HFFc6 (cell line): ENCODE data around the gene CD44. TPM values are rescaled to one million over a fixed set of nuclear protein-coding genes. Genes with fewer than 3 reads are reported as not detected.
A peak's percentile ranks its signal among the peaks of the same experiment; 100 is the strongest.

Experiments used
- DNase-seq: peaks from one replicate; pipeline ENCODE4 v3.0.0-alpha.2; 2018
- H3K27ac Mint-ChIP-seq: 2 replicates; pipeline ENCODE4 v1.8.0; 2020; ENCODE audit warnings: mild to moderate bottlenecking, mixed read lengths
- H3K27me3 Mint-ChIP-seq: 2 replicates; pipeline ENCODE4 v1.8.0; 2021; ENCODE audit warnings: mild to moderate bottlenecking, moderate library complexity, mixed read lengths; ENCODE audit not compliant: insufficient read depth
- H3K36me3 Mint-ChIP-seq: 2 replicates; pipeline ENCODE4 v1.8.0; 2021; ENCODE audit warnings: low read depth, mixed read lengths
- H3K4me1 Mint-ChIP-seq: 2 replicates; pipeline ENCODE4 v1.8.0; 2020; ENCODE audit warnings: low read depth, mixed read lengths
- H3K4me3 Mint-ChIP-seq: 2 replicates; pipeline ENCODE4 v1.8.0; 2020; ENCODE audit warnings: mild to moderate bottlenecking, moderate library complexity, mixed read lengths
- H3K9me3 Mint-ChIP-seq: 2 replicates; pipeline ENCODE4 v1.8.0; 2020; ENCODE audit warnings: mild to moderate bottlenecking, mixed read lengths
- CTCF ChIP-seq: fragments of 200-600 bp; sonication (generic); IDR thresholded peaks from 2 replicates; pipeline ENCODE4 v1.5.0; 2021; ENCODE audit warnings: antibody characterized with exemption, mild to moderate bottlenecking
- total RNA-seq, 6 experiments: library from RNA; stranded (reverse); fragmentation: NEBNext Ultra II Directional; extraction: Animal tissue kit (Norgen Biotek cat#: 25700); gene quantifications; 2 replicates in 1 of 6; 3 replicates in 5 of 6; pipeline ENCODE4 v1.2.3, GENCODE V29; 2021

CD44 gene
- total RNA-seq, 6 experiments from 2014 or later: 1,912 to 2,221 (median 2,175) TPM

DNA sequence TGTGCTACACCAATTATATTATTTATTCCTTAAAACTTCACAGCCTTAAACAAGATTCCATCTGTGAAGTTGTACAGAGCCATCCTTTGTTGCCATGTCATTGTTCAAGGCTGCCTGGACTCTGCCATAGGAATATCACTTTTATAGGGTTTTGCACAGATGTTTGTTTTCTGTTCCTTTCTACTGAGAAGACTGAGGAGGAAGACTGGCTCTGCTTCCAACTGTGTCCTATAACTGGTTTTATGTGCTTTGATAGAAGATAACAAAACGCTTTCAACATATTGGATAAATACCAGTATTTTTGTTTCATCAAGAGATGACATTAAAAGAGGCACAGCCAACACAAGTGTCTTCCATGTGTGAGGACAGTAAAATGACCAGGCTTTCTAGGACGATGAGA is 120.6 kb downstream of the CD44 start:
- Mint-ChIP-seq H3K9me3 (peaks cover 4% of the 10 kb centered on the region; the same call in 1 of the 2 replicates), H3K27me3 (no peaks in the 10 kb centered on the region), H3K4me1 (peaks cover 43% of the 10 kb centered on the region), H3K36me3 (peaks cover 16% of the 10 kb centered on the region), H3K4me3 (no peak overlapping the region), H3K27ac (peak overlapping the region; percentile 94; the same call in 1 of the 2 replicates)
- TF ChIP-seq CTCF: no peak
- no peak for DNase-seq

GRCh38 chr11:35260342-35260985 is 121.5 kb downstream of the CD44 start:
- Mint-ChIP-seq H3K4me1 (peaks cover 38% of the 10 kb centered on the region), H3K9me3 (peaks cover 4% of the 10 kb centered on the region; the same call in 1 of the 2 replicates), H3K27me3 (no peaks in the 10 kb centered on the region), H3K36me3 (peaks cover 20% of the 10 kb centered on the region), H3K27ac (peak overlapping the region; percentile 94), H3K4me3 (peak overlapping the region; percentile 44; the same call in 1 of the 2 replicates)
- TF ChIP-seq CTCF: no peak
- peak; percentile 93 for DNase-seq

- peaks cover 4% of the 10 kb centered on the region; the same call in 1 of the 2 replicates for H3K9me3 Mint-ChIP-seq
- H3K4me1 Mint-ChIP-seq: peaks cover 33% of the 10 kb centered on the region
- DNase-seq: no peak
- H3K4me3 Mint-ChIP-seq: peak overlapping the region; percentile 25; the same call in 1 of the 2 replicates
- no peak for TF ChIP-seq CTCF
- peak overlapping the region; percentile 94 for H3K27ac Mint-ChIP-seq
- no peaks in the 10 kb centered on the region; the same call in 1 of the 2 replicates for H3K27me3 Mint-ChIP-seq
- peaks cover 24% of the 10 kb centered on the region for H3K36me3 Mint-ChIP-seq
These were observed 122.2 kb downstream of the CD44 start for GRCh38 chr11:35261197-35261596.

DNA sequence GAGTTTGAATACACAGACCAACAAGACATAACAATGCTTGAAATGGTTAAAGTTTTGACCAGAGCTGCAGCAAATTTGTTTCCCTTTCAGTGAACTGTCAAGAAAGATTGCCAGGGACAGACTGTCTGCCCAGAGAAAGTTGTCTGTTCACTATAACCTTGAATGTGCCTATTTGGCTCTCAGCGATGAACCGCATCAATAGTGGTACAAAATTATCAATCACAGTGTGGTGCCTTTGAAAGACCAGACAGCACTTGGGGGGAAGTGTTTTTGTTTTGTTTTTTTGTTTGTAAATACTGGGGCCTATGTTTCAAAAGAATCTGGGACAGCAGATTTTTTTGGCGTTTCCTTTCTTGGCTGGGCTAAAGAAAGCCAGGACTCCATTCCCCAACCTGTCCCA is 123.1 kb downstream of the CD44 start:
- DNase-seq: no peak
- H3K9me3 Mint-ChIP-seq: peaks cover 4% of the 10 kb centered on the region; the same call in 1 of the 2 replicates
- H3K4me1 Mint-ChIP-seq: peaks cover 36% of the 10 kb centered on the region
- peaks cover 24% of the 10 kb centered on the region for H3K36me3 Mint-ChIP-seq
- no peaks in the 10 kb centered on the region; the same call in 1 of the 2 replicates for H3K27me3 Mint-ChIP-seq
- no peak overlapping the region for H3K4me3 Mint-ChIP-seq
- no peak for TF ChIP-seq CTCF
- peak overlapping the region; percentile 94 for H3K27ac Mint-ChIP-seq

DNA sequence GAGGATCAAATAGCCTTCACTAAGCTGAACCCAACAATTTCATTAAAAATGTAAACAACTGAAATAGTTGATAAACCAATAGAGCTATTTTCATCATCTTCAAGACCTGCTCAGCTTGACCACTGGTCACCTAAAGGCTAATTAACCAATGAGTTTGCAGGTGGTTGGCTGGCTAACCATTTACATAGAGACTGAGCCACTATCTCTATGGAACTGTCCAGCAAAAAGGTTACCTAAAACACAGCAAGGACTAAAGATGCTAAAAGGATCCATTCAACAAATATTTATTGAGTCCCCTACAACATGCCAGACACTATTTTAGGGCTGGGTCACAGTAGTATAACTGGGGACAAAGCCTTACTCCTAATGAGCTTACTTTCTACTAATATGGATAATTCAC is 123.8 kb downstream of the CD44 start:
- Mint-ChIP-seq H3K4me1 (peaks cover 43% of the 10 kb centered on the region), H3K9me3 (peaks cover 4% of the 10 kb centered on the region; the same call in 1 of the 2 replicates), H3K27me3 (no peaks in the 10 kb centered on the region; the same call in 1 of the 2 replicates), H3K27ac (no peak overlapping the region; the same call in 1 of the 2 replicates), H3K36me3 (peaks cover 24% of the 10 kb centered on the region), H3K4me3 (no peak overlapping the region)
- no peak for TF ChIP-seq CTCF
- no peak for DNase-seq
